Type B pancreatic cell (in vitro differentiated cells): ENCODE data around the gene PTPN9. TPM values are rescaled to one million over a fixed set of nuclear protein-coding genes. Genes with fewer than 3 reads are reported as not detected.

Experiments
- DNase-seq: peaks from one replicate; pipeline ENCODE4 v3.0.0; 2021; ENCODE audit warnings: mixed read lengths; ENCODE audit not compliant: unreplicated experiment; ENCODE audit errors: extremely low spot score
- H3K27ac Mint-ChIP-seq: 2 replicates; pipeline ENCODE4 v1.8.0; 2021; ENCODE audit warnings: mild to moderate bottlenecking, mixed read lengths
- H3K27me3 Mint-ChIP-seq: 2 replicates; pipeline ENCODE4 v1.8.0; 2021; ENCODE audit warnings: mixed read lengths
- H3K36me3 Mint-ChIP-seq: 2 replicates; pipeline ENCODE4 v1.8.0; 2021; ENCODE audit warnings: mixed read lengths
- H3K4me1 Mint-ChIP-seq: one replicate; pipeline ENCODE4 v1.8.0; 2021; ENCODE audit warnings: mixed read lengths; ENCODE audit not compliant: unreplicated experiment
- H3K4me3 Mint-ChIP-seq: 2 replicates; pipeline ENCODE4 v1.8.0; 2021; ENCODE audit warnings: mild to moderate bottlenecking, mixed read lengths
- H3K9me3 Mint-ChIP-seq: 2 replicates; pipeline ENCODE4 v1.8.0; 2021; ENCODE audit warnings: mixed read lengths
- total RNA-seq: library from RNA; stranded (reverse); gene quantifications from 2 replicates; pipeline ENCODE4 v1.2.1, GENCODE V29; 2021; ENCODE audit warnings: low replicate concordance
- TF ChIP-seq, protein P1 (sequence below): fragments of 200-600 bp; sonication (generic); conservative IDR thresholded peaks from 2 replicates; pipeline ENCODE4 v1.5.0; 2021; ENCODE audit warnings: antibody characterized with exemption, mild to moderate bottlenecking

The PTPN9 gene
- total RNA-seq, 1 donor from 2014 or later = 31.3 TPM

DNA sequence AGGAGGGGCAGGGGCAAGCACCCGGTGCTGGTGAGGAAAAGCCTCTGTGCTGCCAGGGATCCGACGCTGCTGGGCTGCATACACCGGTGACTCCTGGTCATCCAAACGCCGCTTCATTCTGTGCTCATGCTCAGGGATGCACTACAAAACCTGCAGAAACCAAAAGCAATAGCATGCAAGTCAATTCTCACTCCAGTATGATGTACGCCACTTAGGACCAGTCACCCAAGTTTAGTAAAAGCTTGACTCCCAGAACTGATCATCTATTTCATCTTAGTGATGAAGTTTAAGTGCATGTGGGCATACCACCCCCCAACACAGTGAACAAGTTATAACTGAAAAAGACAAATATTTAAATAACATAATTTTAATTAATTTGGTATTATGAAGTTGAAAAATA, 148.9 kb downstream of the PTPN9 start:
- Mint-ChIP-seq H3K36me3 (peaks cover 18% of the 10 kb centered on the region), H3K4me1 (no peaks in the 10 kb centered on the region), H3K27me3 (no peaks in the 10 kb centered on the region), H3K4me3 (no peak overlapping the region), H3K9me3 (no peaks in the 10 kb centered on the region), H3K27ac (no peak overlapping the region)
- TF ChIP-seq, protein P1, sequence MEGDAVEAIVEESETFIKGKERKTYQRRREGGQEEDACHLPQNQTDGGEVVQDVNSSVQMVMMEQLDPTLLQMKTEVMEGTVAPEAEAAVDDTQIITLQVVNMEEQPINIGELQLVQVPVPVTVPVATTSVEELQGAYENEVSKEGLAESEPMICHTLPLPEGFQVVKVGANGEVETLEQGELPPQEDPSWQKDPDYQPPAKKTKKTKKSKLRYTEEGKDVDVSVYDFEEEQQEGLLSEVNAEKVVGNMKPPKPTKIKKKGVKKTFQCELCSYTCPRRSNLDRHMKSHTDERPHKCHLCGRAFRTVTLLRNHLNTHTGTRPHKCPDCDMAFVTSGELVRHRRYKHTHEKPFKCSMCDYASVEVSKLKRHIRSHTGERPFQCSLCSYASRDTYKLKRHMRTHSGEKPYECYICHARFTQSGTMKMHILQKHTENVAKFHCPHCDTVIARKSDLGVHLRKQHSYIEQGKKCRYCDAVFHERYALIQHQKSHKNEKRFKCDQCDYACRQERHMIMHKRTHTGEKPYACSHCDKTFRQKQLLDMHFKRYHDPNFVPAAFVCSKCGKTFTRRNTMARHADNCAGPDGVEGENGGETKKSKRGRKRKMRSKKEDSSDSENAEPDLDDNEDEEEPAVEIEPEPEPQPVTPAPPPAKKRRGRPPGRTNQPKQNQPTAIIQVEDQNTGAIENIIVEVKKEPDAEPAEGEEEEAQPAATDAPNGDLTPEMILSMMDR = no peak
- DNase-seq = no peak

DNA sequence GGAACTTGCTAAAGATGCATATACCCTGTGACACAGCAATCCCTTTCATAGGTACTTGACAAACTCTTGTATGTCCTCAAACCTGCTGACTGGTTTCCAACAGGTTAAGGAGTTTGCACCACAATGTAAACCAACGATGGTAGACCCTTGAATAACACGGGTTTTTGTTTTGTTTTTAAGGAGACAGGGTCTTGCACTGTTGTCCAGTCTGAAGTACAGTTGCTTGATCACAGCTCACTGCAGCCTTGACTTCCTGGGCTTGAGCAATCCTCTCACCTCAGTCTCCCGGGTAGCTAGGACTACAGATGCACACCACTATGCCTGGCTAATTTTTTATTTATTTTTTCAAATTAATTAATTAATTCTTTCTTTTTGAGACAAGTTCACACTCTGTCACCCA, 151.0 kb downstream of the PTPN9 start:
- peaks cover 12% of the 10 kb centered on the region for H3K36me3 Mint-ChIP-seq
- no peaks in the 10 kb centered on the region for H3K9me3 Mint-ChIP-seq
- H3K4me3 Mint-ChIP-seq = no peak overlapping the region
- H3K4me1 Mint-ChIP-seq = no peaks in the 10 kb centered on the region
- DNase-seq = no peak
- no peaks in the 10 kb centered on the region for H3K27me3 Mint-ChIP-seq
- H3K27ac Mint-ChIP-seq = no peak overlapping the region
- TF ChIP-seq, protein P1 = no peak

DNA sequence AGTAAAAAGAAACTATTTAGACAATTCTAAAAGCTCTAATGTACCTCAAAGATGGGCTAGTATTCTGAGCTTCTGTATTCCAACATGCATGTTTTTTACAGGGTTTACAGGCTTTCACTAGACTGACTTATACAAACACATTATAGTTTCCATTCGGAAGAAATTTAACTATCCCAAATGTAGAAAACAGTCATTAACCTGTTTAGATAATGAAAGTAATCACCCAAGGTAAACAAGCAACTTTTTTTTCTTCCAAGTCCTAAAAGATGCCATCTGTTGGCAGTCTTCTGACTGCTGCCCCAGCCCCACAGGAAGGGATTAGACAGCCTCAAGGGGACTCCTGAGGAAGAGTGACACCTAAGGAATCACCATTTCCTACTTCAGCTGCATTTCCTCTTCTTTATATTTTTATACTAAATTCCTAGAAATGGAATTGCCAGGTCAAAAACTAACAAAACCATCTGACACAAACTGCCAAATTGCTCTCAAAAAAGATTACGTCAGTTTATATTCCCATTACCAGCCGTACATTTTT, 153.1 kb downstream of the PTPN9 start:
- Mint-ChIP-seq H3K27me3 (no peaks in the 10 kb centered on the region), H3K9me3 (no peaks in the 10 kb centered on the region), H3K36me3 (peaks cover 12% of the 10 kb centered on the region)

DNA sequence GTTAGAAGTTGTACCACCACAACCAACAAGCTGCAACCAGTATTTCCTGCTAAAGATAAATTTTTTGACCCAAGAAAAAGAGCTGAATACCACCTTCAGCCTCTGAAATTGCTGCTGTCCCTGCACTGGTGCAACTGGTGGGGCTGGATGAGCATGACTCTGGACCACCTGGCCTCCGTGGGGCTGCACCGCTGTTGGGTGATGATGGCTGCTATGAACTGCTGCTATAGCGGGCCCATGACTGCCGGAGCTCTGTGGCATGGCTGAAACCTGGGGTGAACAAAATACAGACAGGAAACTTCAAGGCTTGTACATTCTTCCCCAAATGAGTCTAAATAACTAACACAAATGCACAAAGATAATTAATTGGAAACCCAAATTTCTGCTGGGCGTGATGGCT, 156.6 kb downstream of the PTPN9 start:
- TF ChIP-seq, protein P1 = no peak
- H3K4me1 Mint-ChIP-seq = no peaks in the 10 kb centered on the region
- no peak overlapping the region for H3K4me3 Mint-ChIP-seq
- no peaks in the 10 kb centered on the region for H3K27me3 Mint-ChIP-seq
- H3K9me3 Mint-ChIP-seq = no peaks in the 10 kb centered on the region
- peaks cover 8% of the 10 kb centered on the region for H3K36me3 Mint-ChIP-seq
- no peak for DNase-seq
- no peak overlapping the region for H3K27ac Mint-ChIP-seq

More for the DNA sequence above, 153.1 kb downstream of the PTPN9 start:
- Mint-ChIP-seq H3K27ac (no peak overlapping the region), H3K4me3 (no peak overlapping the region), H3K4me1 (no peaks in the 10 kb centered on the region)
- DNase-seq = no peak
- TF ChIP-seq, protein P1 = no peak

DNA sequence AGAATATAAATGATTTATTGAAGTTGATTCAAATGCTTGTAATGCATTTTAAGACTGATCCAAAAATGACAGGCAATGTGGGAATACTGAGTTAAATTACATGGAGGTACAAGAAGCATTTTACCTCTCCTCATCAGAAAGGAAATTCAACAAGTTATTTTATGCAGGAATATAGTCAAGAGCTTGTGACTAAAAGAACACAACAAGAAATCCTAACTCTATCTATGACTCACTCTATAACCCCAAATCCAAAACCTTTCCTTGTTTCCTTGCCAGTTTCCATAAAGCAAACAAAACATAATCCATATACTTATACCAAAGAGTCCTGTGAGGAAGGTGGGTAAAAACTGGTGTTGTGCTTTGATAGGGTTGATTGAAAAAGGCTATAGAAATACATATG, 158.4 kb downstream of the PTPN9 start:
- Mint-ChIP-seq H3K36me3 (peaks cover 8% of the 10 kb centered on the region), H3K9me3 (no peaks in the 10 kb centered on the region), H3K27me3 (no peaks in the 10 kb centered on the region), H3K27ac (no peak overlapping the region), H3K4me3 (no peak overlapping the region), H3K4me1 (no peaks in the 10 kb centered on the region)
- no peak for DNase-seq
- TF ChIP-seq, protein P1 = no peak

DNA sequence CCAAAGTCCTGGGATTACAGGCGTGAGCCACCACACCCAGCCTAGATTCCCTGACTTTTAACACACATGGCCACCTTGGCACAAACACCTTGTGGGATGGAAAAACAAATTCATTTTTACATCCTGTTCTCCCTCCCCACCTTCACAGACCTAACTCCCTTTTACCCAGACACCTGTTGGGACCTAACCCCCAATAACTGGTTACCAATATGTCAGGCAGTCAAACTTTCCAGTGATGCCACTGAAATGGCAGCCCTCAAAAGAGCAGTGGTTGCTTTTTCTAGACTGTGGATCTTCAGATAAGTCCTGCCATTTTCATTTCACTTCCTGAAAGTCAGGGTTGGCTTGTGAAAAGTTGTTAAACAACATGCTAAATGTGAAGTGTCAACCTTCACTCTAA, 162.5 kb downstream of the PTPN9 start:
- Mint-ChIP-seq H3K36me3 (peaks cover 19% of the 10 kb centered on the region), H3K4me3 (no peak overlapping the region), H3K27me3 (no peaks in the 10 kb centered on the region), H3K27ac (peak overlapping the region; percentile 70), H3K4me1 (no peaks in the 10 kb centered on the region), H3K9me3 (no peaks in the 10 kb centered on the region)
- TF ChIP-seq, protein P1 = no peak
- DNase-seq = no peak
